ENCODE data around the gene STC2.
"Not testable (repeated sequence)": the region's sequence is repeated elsewhere in the genome, so short reads cannot be mapped to it uniquely, and the experiment has no call there.

Gene STC2

GRCh38 chr5:173327948-173328843, at the start of gene STC2:
TSS of gene STC2 (minus strand) at chr5:173328414. CDS start at chr5:173328193, 221 bp downstream.
- peak; percentile 98 for DNase-seq (ENCODE audit: low read depth, low spot score)

- no peak for DNase-seq (ENCODE audit: low read depth, low spot score)
Observed at GRCh38 chr5:173371400-173371799, 43.2 kb upstream of the STC2 start.

GRCh38 chr5:173363406-173363805, 35.2 kb upstream of the STC2 start:
- not testable (repeated sequence) for DNase-seq (ENCODE audit: low read depth, low spot score)

- DNase-seq (ENCODE audit: low read depth, low spot score): no peak
Observed at GRCh38 chr5:173355561-173355960, 27.3 kb upstream of the STC2 start.

- peak; percentile 93 for DNase-seq (ENCODE audit: low read depth, low spot score)
Observed at GRCh38 chr5:173354645-173355044, 26.4 kb upstream of the STC2 start.

- no peak for DNase-seq (ENCODE audit: low read depth, low spot score)
Observed at GRCh38 chr5:173352366-173353349, 24.4 kb upstream of the STC2 start.

GRCh38 chr5:173342813-173343755, 14.9 kb upstream of the STC2 start:
- DNase-seq (ENCODE audit: low read depth, low spot score): no peak

- no peak for DNase-seq (ENCODE audit: low read depth, low spot score)
Observed at GRCh38 chr5:173341961-173342430, 13.8 kb upstream of the STC2 start.

- no peak for DNase-seq (ENCODE audit: low read depth, low spot score)
Observed at GRCh38 chr5:173340984-173341383, 12.8 kb upstream of the STC2 start.

GRCh38 chr5:173340451-173340850, 12.2 kb upstream of the STC2 start:
- DNase-seq (ENCODE audit: low read depth, low spot score): no peak

- DNase-seq (ENCODE audit: low read depth, low spot score): no peak
Observed at GRCh38 chr5:173339286-173339685, 11.1 kb upstream of the STC2 start.

- no peak for DNase-seq (ENCODE audit: low read depth, low spot score)
Observed at GRCh38 chr5:173338380-173339015, 10.3 kb upstream of the STC2 start.

- DNase-seq (ENCODE audit: low read depth, low spot score): no peak
Observed at GRCh38 chr5:173334808-173335207, 6.6 kb upstream of the STC2 start.

GRCh38 chr5:173333925-173334661, 5.9 kb upstream of the STC2 start:
- DNase-seq (ENCODE audit: low read depth, low spot score): no peak

- DNase-seq (ENCODE audit: low read depth, low spot score): peak; percentile 84
Observed at GRCh38 chr5:173331956-173332479, 3.8 kb upstream of the STC2 start.

- no peak for DNase-seq (ENCODE audit: low read depth, low spot score)
Observed at GRCh38 chr5:173331287-173331686, 3.1 kb upstream of the STC2 start.

GRCh38 chr5:173330338-173331206, 2.4 kb upstream of the STC2 start:
- peak; percentile 51 for DNase-seq (ENCODE audit: low read depth, low spot score)
